WTC11 (cell line): ENCODE results near the gene SBSN. TPM values are rescaled to one million over a fixed set of nuclear protein-coding genes. Genes with fewer than 3 reads are reported as not detected.

ENCODE experiments used
- ATAC-seq: fragments of 200-7000 bp; cut with Tn5 transposase; 2 replicates; pipeline ENCODE4 v1.10.0; 2021; ENCODE audit warnings: mild to moderate bottlenecking, moderate library complexity
- CTCF ChIA-PET: fragments of 300-600 bp; sonication (Branson Sonifier 250); formaldehyde crosslinking; loops from one replicate; lab custom pipeline; 2021; ENCODE audit warnings: antibody characterized with exemption; lab: Charles Lee
- POLR2A ChIA-PET: fragments of 350-600 bp; sonication (Branson Sonifier 250); formaldehyde crosslinking; loops from one replicate; lab custom pipeline; 2021; ENCODE audit warnings: antibody characterized with exemption; lab: Charles Lee
- DNase-seq: peaks from one replicate; pipeline ENCODE4 v3.0.0; 2021; ENCODE audit warnings: low spot score
- H3K27ac Mint-ChIP-seq: 2 replicates; pipeline ENCODE4 v1.8.0; 2021; ENCODE audit warnings: mixed read lengths
- H3K27me3 Mint-ChIP-seq: 2 replicates; pipeline ENCODE4 v1.8.0; 2021; ENCODE audit warnings: low read depth, mild to moderate bottlenecking, moderate library complexity, mixed read lengths
- H3K36me3 Mint-ChIP-seq: 2 replicates; pipeline ENCODE4 v1.8.0; 2021; ENCODE audit warnings: mixed read lengths
- H3K4me1 Mint-ChIP-seq: 2 replicates; pipeline ENCODE4 v1.8.0; 2022; ENCODE audit warnings: mixed read lengths
- H3K4me3 Mint-ChIP-seq: 2 replicates; pipeline ENCODE4 v1.8.0; 2021; ENCODE audit warnings: mild to moderate bottlenecking, moderate library complexity, mixed read lengths
- H3K9me3 Mint-ChIP-seq: 2 replicates; pipeline ENCODE4 v1.8.0; 2021; ENCODE audit warnings: mixed read lengths
- CREM ChIP-seq: sonication (generic); formaldehyde crosslinking; IDR thresholded peaks from 2 replicates; pipeline ENCODE4 v1.8.1; 2022; ENCODE audit warnings: mild to moderate bottlenecking, missing genetic modification reagents, moderate library complexity
- ESRRA ChIP-seq: sonication (generic); formaldehyde crosslinking; IDR thresholded peaks from 2 replicates; pipeline ENCODE4 v1.8.1; 2022; ENCODE audit warnings: mild to moderate bottlenecking, missing genetic modification reagents, borderline replicate concordance
- FOXJ3 ChIP-seq: sonication (generic); formaldehyde crosslinking; IDR thresholded peaks from 2 replicates; pipeline ENCODE4 v1.9.0; 2021; ENCODE audit warnings: missing genetic modification reagents, mild to moderate bottlenecking, borderline replicate concordance
- FOXP1 ChIP-seq: sonication (generic); formaldehyde crosslinking; IDR thresholded peaks from 2 replicates; pipeline ENCODE4 v1.8.0; 2022; ENCODE audit warnings: missing genetic modification reagents, mild to moderate bottlenecking, moderate library complexity, borderline replicate concordance
- NFATC4 ChIP-seq: fragments of 250-450 bp; sonication (Bioruptor Pico); IDR thresholded peaks from 2 replicates; pipeline ENCODE4 v1.9.0; 2021; ENCODE audit warnings: mild to moderate bottlenecking
- RELA ChIP-seq: sonication (generic); formaldehyde crosslinking; IDR thresholded peaks from 2 replicates; pipeline ENCODE4 v1.8.1; 2022; ENCODE audit warnings: missing genetic modification reagents, mild to moderate bottlenecking, borderline replicate concordance
- SOX15 ChIP-seq: fragments of 250-450 bp; sonication (Bioruptor Pico); IDR thresholded peaks from 2 replicates; pipeline ENCODE4 v1.9.0; 2021; ENCODE audit warnings: mild to moderate bottlenecking
- TCF7 ChIP-seq: sonication (generic); formaldehyde crosslinking; IDR thresholded peaks from 2 replicates; pipeline ENCODE4 v1.8.0; 2022; ENCODE audit warnings: mild to moderate bottlenecking, low read depth, missing genetic modification reagents, moderate library complexity
- ZNF138 ChIP-seq: sonication (generic); formaldehyde crosslinking; conservative IDR thresholded peaks from 2 replicates; pipeline ENCODE4 v1.8.1; 2022; ENCODE audit warnings: mild to moderate bottlenecking, moderate library complexity, missing genetic modification reagents
- ZNF396 ChIP-seq: fragments of 250-450 bp; sonication (Bioruptor Pico); IDR thresholded peaks from 2 replicates; pipeline ENCODE4 v1.8.0; 2021; ENCODE audit warnings: mild to moderate bottlenecking, moderate library complexity, borderline replicate concordance
- total RNA-seq: library from RNA; stranded (reverse); gene quantifications from 3 replicates; pipeline ENCODE4 v1.2.3, GENCODE V29; 2021
- TF ChIP-seq, protein P1 (sequence below): sonication (generic); formaldehyde crosslinking; IDR thresholded peaks from 2 replicates; pipeline ENCODE4 v1.8.0; 2022; ENCODE audit warnings: mild to moderate bottlenecking, missing genetic modification reagents
- TF ChIP-seq, protein P2 (sequence below): fragments of 250-450 bp; sonication (Bioruptor Pico); conservative IDR thresholded peaks from 2 replicates; pipeline ENCODE4 v1.9.0; 2021; ENCODE audit warnings: mild to moderate bottlenecking
- TF ChIP-seq, protein P3 (sequence below): sonication (generic); formaldehyde crosslinking; IDR thresholded peaks from 2 replicates; pipeline ENCODE4 v1.8.1; 2022; ENCODE audit warnings: missing genetic modification reagents, borderline replicate concordance
- TF ChIP-seq, protein P4 (sequence below): sonication (generic); formaldehyde crosslinking; IDR thresholded peaks from 2 replicates; pipeline ENCODE4 v1.8.0; 2022; ENCODE audit warnings: mild to moderate bottlenecking, missing genetic modification reagents
- TF ChIP-seq, protein P5 (sequence below): sonication (generic); formaldehyde crosslinking; IDR thresholded peaks from 2 replicates; pipeline ENCODE4 v1.8.1; 2023; ENCODE audit warnings: mild to moderate bottlenecking, missing genetic modification reagents, moderate library complexity
- TF ChIP-seq, protein P6 (sequence below): fragments of 250-450 bp; sonication (Bioruptor Pico); IDR thresholded peaks from 2 replicates; pipeline ENCODE4 v2.1.2; 2022; ENCODE audit warnings: mild to moderate bottlenecking, moderate library complexity

SBSN gene
- total RNA-seq, 1 experiment from 2014 or later, result 0.15 TPM

DNA sequence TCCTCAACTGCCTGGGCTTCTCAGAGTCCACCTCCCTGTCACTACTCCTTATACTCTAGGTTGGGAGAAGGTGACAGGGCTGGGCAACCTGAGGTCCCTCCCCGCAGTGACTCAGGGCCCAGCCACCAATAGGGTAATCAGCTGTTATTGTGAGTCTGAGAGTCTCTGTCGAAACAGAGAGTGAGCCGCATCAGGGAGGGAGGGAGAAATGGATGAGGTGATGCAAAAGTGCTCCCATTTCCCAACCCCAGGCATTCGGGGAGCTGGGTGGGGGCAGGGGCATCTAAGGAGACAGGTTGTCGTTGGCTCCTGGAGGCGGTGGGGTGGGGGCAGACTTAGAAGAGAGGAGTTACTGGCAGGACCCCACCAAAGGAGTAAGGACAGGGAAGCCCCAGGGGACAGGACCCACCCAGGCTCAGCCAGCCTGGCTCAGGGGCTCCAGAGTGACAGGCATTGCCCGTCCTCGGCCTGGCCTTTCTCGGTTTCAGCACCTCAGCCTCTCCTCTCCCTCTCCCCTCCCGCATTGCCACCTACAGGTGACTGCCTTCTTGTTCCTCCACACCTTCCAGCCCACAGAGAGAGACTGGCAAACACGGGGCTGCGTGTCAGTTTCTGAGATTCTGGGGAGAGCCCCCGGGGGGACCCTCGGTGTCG lies 14.4 kb downstream of the SBSN start, which contains the start of gene DMKN:
Gene DMKN, minus strand, starts transcription at position 22 of the 654 bp plus-strand sequence. CDS start 174 bp downstream, outside the sequence.
- Mint-ChIP-seq H3K4me3 (peak within 1 kb of the TSS; percentile 55), H3K27ac (no peak within 1 kb of the TSS), H3K36me3 (no peaks in the 10 kb centered on the region), H3K9me3 (no peaks in the 10 kb centered on the region), H3K27me3 (peaks cover 20% of the 10 kb centered on the region), H3K4me1 (peaks cover 15% of the 10 kb centered on the region)
- TF ChIP-seq, protein P1, sequence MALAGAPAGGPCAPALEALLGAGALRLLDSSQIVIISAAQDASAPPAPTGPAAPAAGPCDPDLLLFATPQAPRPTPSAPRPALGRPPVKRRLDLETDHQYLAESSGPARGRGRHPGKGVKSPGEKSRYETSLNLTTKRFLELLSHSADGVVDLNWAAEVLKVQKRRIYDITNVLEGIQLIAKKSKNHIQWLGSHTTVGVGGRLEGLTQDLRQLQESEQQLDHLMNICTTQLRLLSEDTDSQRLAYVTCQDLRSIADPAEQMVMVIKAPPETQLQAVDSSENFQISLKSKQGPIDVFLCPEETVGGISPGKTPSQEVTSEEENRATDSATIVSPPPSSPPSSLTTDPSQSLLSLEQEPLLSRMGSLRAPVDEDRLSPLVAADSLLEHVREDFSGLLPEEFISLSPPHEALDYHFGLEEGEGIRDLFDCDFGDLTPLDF (CRISPR knock-in tag), result no peak
- TF ChIP-seq RELA (CRISPR knock-in tag) (no peak), TCF7 (CRISPR knock-in tag) (no peak), ESRRA (no peak), FOXJ3 (CRISPR knock-in tag) (no peak), SOX15 (CRISPR knock-in tag) (no peak), FOXP1 (no peak), ZNF138 (no peak), NFATC4 (CRISPR knock-in tag) (no peak), CREM (no peak), ZNF396 (CRISPR knock-in tag) (no peak)
- TF ChIP-seq, protein P2, sequence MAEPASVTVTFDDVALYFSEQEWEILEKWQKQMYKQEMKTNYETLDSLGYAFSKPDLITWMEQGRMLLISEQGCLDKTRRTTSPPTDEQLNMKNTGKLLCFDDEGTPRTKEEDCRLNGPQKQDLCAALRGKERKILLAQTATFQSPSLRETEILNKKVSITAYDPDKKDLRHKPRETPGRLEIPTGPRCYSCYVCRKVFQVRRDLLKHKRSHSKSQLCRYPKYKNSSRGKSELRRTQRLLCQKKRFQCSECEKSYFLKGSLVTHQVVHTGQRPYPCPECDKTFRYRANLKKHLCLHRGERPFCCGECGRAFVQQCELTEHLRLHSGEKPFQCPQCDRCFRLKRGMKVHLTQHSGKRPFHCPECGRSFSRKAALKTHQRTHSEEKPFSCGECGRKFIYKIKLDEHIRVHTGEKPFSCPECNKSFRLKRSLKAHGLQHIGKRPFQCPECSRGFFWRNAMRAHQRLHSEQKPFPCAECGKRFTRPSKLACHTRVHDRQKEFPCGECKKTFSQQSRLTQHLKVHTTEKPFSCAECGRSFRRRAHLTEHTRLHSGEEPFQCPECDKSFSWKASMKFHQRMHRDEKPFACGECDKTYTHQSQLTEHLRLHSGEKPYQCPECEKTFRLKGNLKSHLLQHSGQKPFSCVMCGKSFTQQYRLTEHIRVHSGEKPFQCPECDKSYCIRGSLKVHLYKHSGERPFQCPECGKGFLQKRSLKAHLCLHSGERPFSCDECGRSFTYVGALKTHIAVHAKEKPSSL (CRISPR knock-in tag), result no peak
- TF ChIP-seq, protein P3, sequence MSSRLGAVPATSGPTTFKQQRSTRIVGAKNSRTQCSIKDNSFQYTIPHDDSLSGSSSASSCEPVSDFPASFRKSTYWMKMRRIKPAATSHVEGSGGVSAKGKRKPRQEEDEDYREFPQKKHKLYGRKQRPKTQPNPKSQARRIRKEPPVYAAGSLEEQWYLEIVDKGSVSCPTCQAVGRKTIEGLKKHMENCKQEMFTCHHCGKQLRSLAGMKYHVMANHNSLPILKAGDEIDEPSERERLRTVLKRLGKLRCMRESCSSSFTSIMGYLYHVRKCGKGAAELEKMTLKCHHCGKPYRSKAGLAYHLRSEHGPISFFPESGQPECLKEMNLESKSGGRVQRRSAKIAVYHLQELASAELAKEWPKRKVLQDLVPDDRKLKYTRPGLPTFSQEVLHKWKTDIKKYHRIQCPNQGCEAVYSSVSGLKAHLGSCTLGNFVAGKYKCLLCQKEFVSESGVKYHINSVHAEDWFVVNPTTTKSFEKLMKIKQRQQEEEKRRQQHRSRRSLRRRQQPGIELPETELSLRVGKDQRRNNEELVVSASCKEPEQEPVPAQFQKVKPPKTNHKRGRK (CRISPR knock-in tag), result no peak
- TF ChIP-seq, protein P4, sequence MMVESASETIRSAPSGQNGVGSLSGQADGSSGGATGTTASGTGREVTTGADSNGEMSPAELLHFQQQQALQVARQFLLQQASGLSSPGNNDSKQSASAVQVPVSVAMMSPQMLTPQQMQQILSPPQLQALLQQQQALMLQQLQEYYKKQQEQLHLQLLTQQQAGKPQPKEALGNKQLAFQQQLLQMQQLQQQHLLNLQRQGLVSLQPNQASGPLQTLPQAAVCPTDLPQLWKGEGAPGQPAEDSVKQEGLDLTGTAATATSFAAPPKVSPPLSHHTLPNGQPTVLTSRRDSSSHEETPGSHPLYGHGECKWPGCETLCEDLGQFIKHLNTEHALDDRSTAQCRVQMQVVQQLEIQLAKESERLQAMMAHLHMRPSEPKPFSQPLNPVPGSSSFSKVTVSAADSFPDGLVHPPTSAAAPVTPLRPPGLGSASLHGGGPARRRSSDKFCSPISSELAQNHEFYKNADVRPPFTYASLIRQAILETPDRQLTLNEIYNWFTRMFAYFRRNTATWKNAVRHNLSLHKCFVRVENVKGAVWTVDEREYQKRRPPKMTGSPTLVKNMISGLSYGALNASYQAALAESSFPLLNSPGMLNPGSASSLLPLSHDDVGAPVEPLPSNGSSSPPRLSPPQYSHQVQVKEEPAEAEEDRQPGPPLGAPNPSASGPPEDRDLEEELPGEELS (CRISPR knock-in tag), result no peak
- TF ChIP-seq, protein P5, sequence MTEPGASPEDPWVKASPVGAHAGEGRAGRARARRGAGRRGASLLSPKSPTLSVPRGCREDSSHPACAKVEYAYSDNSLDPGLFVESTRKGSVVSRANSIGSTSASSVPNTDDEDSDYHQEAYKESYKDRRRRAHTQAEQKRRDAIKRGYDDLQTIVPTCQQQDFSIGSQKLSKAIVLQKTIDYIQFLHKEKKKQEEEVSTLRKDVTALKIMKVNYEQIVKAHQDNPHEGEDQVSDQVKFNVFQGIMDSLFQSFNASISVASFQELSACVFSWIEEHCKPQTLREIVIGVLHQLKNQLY (CRISPR knock-in tag), result no peak
- TF ChIP-seq, protein P6, sequence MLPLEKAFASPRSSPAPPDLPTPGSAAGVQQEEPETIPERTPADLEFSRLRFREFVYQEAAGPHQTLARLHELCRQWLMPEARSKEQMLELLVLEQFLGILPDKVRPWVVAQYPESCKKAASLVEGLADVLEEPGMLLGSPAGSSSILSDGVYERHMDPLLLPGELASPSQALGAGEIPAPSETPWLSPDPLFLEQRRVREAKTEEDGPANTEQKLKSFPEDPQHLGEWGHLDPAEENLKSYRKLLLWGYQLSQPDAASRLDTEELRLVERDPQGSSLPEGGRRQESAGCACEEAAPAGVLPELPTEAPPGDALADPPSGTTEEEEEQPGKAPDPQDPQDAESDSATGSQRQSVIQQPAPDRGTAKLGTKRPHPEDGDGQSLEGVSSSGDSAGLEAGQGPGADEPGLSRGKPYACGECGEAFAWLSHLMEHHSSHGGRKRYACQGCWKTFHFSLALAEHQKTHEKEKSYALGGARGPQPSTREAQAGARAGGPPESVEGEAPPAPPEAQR (CRISPR knock-in tag), result no peak
- DNase-seq (peak; percentile 37), ATAC-seq (peak; percentile 7)
- CTCF ChIA-PET, result interaction anchor here (0.6 to 2.3 kb wide), 7 partner anchors 16 to 326 kb away, joined by 3 to 19 read pairs (median 5); no protein-coding TSS in a partner anchor
- POLR2A ChIA-PET, result interaction anchor here (0.5 to 1.6 kb wide), 4 partner anchors 16 to 98 kb away, joined by 3 to 5 read pairs (median 4); no protein-coding TSS in a partner anchor
